H9 (cell line): Measurements from ENCODE around the gene TBC1D8. TPM values are rescaled to one million over a fixed set of nuclear protein-coding genes. Genes with fewer than 3 reads are reported as not detected.

Source experiments
- DNase-seq: peaks from one replicate; pipeline ENCODE4 v3.0.0-alpha.2; 2017
- H2AFZ ChIP-seq: one replicate; pipeline ENCODE4 v1.6.1; 2013; ENCODE audit warnings: mild to moderate bottlenecking, low read length, control low read depth, moderate library complexity
- H2AK5ac ChIP-seq: 2 replicates; pipeline ENCODE4 v1.6.1; 2013; ENCODE audit warnings: low read length, control low read depth, mixed read lengths; ENCODE audit not compliant: insufficient read length
- H2BK120ac ChIP-seq: one replicate; pipeline ENCODE4 v1.6.1; 2013; ENCODE audit warnings: low read depth, mild to moderate bottlenecking, low read length, control low read depth, inconsistent platforms; ENCODE audit not compliant: poor library complexity, severe bottlenecking
- H2BK12ac ChIP-seq: 2 replicates; pipeline ENCODE4 v1.6.1; 2013; ENCODE audit warnings: low read length, control low read depth, mixed read lengths, low read depth; ENCODE audit not compliant: insufficient read length
- H2BK15ac ChIP-seq: 2 replicates; pipeline ENCODE4 v1.6.1; 2013; ENCODE audit warnings: low read depth, low read length, control low read depth
- H2BK20ac ChIP-seq: one replicate; pipeline ENCODE4 v1.6.1; 2013; ENCODE audit warnings: low read depth, mild to moderate bottlenecking, low read length, control low read depth, inconsistent platforms; ENCODE audit not compliant: poor library complexity, severe bottlenecking
- H2BK5ac ChIP-seq: 2 replicates; pipeline ENCODE4 v1.6.1; 2013; ENCODE audit warnings: low read length, control low read depth, mixed read lengths; ENCODE audit not compliant: insufficient read length
- H3K14ac ChIP-seq: 2 replicates; pipeline ENCODE4 v1.6.1; 2013; ENCODE audit warnings: low read length, control low read depth; ENCODE audit not compliant: insufficient read depth
- H3K18ac ChIP-seq: 2 replicates; pipeline ENCODE4 v1.6.1; 2013; ENCODE audit warnings: low read depth, mild to moderate bottlenecking, mixed read lengths, low read length, control low read depth; ENCODE audit not compliant: insufficient read length
- H3K23ac ChIP-seq: 2 replicates; pipeline ENCODE4 v1.6.1; 2013; ENCODE audit warnings: low read length, control low read depth, mixed read lengths, low read depth; ENCODE audit not compliant: insufficient read length
- H3K23me2 ChIP-seq: 2 replicates; pipeline ENCODE4 v1.6.1; 2013; ENCODE audit warnings: low read depth, mild to moderate bottlenecking, mixed read lengths, low read length, control low read depth; ENCODE audit not compliant: insufficient read length, poor library complexity, severe bottlenecking
- H3K27ac ChIP-seq: 2 replicates; pipeline ENCODE4 v1.5.1; 2013; ENCODE audit warnings: low read length, control low read depth, mixed read lengths, low read depth; ENCODE audit not compliant: insufficient read length
- H3K27me3 ChIP-seq: 2 replicates; pipeline ENCODE4 v1.6.1; 2013; ENCODE audit warnings: low read length, control low read depth, inconsistent platforms; ENCODE audit not compliant: insufficient read depth
- H3K4ac ChIP-seq: 2 replicates; pipeline ENCODE4 v1.6.1; 2013; ENCODE audit warnings: low read depth, mild to moderate bottlenecking, control low read depth, inconsistent platforms, low read length, moderate library complexity
- H3K4me1 ChIP-seq: 2 replicates; pipeline ENCODE4 v1.6.1; 2013; ENCODE audit warnings: low read length, control low read depth, inconsistent platforms; ENCODE audit not compliant: insufficient read depth
- H3K4me2 ChIP-seq: 2 replicates; pipeline ENCODE4 v1.6.1; 2013; ENCODE audit warnings: low read length, control low read depth, mixed read lengths; ENCODE audit not compliant: insufficient read length, insufficient read depth
- H3K56ac ChIP-seq: 2 replicates; pipeline ENCODE4 v1.6.1; 2013; ENCODE audit warnings: low read depth, mild to moderate bottlenecking, mixed read lengths, low read length, control low read depth; ENCODE audit not compliant: insufficient read length
- H3K79me1 ChIP-seq: 2 replicates; pipeline ENCODE4 v1.6.1; 2013; ENCODE audit warnings: low read depth, mild to moderate bottlenecking, moderate library complexity, low read length, control low read depth, inconsistent platforms; ENCODE audit not compliant: insufficient read depth, poor library complexity, severe bottlenecking
- H3K79me2 ChIP-seq: 2 replicates; pipeline ENCODE4 v1.6.1; 2013; ENCODE audit warnings: low read length, control low read depth, inconsistent platforms; ENCODE audit not compliant: insufficient read depth
- H3K9ac ChIP-seq: 2 replicates; pipeline ENCODE4 v1.6.1; 2013; ENCODE audit warnings: low read length, control low read depth, mixed read lengths; ENCODE audit not compliant: insufficient read length; ENCODE audit errors: extremely low read depth
- H3K9me3 ChIP-seq: one replicate; pipeline ENCODE4 v1.6.1; 2013; ENCODE audit warnings: low read depth, low read length, inconsistent platforms; ENCODE audit not compliant: control insufficient read depth
- H3T11ph ChIP-seq: one replicate; pipeline ENCODE4 v1.6.1; 2013; ENCODE audit warnings: mild to moderate bottlenecking, low read length, control low read depth, inconsistent platforms
- H4K20me1 ChIP-seq: one replicate; pipeline ENCODE4 v1.6.1; 2013; ENCODE audit not compliant: control insufficient read depth, insufficient read length, insufficient read depth
- H4K5ac ChIP-seq: 2 replicates; pipeline ENCODE4 v1.6.1; 2013; ENCODE audit warnings: low read depth, mild to moderate bottlenecking, mixed read lengths, low read length, control low read depth; ENCODE audit not compliant: insufficient read length
- H4K8ac ChIP-seq: replicated peaks from 2 replicates; pipeline ENCODE4 v1.6.1; 2013; ENCODE audit warnings: low read length, control low read depth, mixed read lengths, low read depth; ENCODE audit not compliant: insufficient read length
- H4K91ac ChIP-seq: 2 replicates; pipeline ENCODE4 v1.6.1; 2013; ENCODE audit warnings: low read depth, mild to moderate bottlenecking, moderate library complexity, mixed read lengths, low read length, control low read depth; ENCODE audit not compliant: insufficient read length
- H3K27ac Mint-ChIP-seq, 3 experiments: 2 replicates in 2 of 3; 3 replicates in 1 of 3; pipeline ENCODE4 v1.8.0; 2020 to 2021; ENCODE audit warnings: mixed read lengths in 3 of 3, mild to moderate bottlenecking in 1 of 3, moderate library complexity in 1 of 3
- H3K27me3 Mint-ChIP-seq: 2 replicates; pipeline ENCODE4 v1.8.0; 2021; ENCODE audit warnings: low read depth, mild to moderate bottlenecking, moderate library complexity, mixed read lengths
- H3K36me3 Mint-ChIP-seq, 3 experiments: 2 replicates in 2 of 3; 3 replicates in 1 of 3; pipeline ENCODE4 v1.8.0; 2020 to 2021; ENCODE audit warnings: low read depth in 3 of 3, mixed read lengths in 3 of 3; ENCODE audit not compliant: insufficient read depth in 1 of 3
- H3K4me1 Mint-ChIP-seq, 2 experiments: 2 replicates each; pipeline ENCODE4 v1.8.0; 2020; ENCODE audit warnings: mixed read lengths in 2 of 2
- H3K4me3 Mint-ChIP-seq, 2 experiments: 2 replicates in 1 of 2; 3 replicates in 1 of 2; pipeline ENCODE4 v1.8.0; 2020 to 2021; ENCODE audit warnings: mild to moderate bottlenecking in 2 of 2, mixed read lengths in 2 of 2, moderate library complexity in 1 of 2
- H3K9me3 Mint-ChIP-seq, 2 experiments: 2 replicates in 1 of 2; 3 replicates in 1 of 2; pipeline ENCODE4 v1.8.0; 2020; ENCODE audit warnings: mild to moderate bottlenecking in 2 of 2, mixed read lengths in 2 of 2, moderate library complexity in 1 of 2
- CTCF ChIP-seq: fragments of 200-600 bp; sonication (generic); conservative IDR thresholded peaks from 3 replicates; pipeline ENCODE4 v1.8.0; 2021; ENCODE audit warnings: antibody characterized with exemption, mild to moderate bottlenecking
- WGBS: extraction: QIAGEN DNeasy Blood & Tissue Kit; methylation state at CpG from one replicate; pipeline ENCODE4 v1.1.7; 2013; ENCODE audit warnings: missing lambda C conversion rate, low lambda C conversion rate, mixed read lengths; ENCODE audit not compliant: insufficient read length; ENCODE audit errors: extremely low coverage; 5-methylcytosine and 5-hydroxymethylcytosine counted together
- total RNA-seq: library from RNA; stranded (reverse); gene quantifications from 2 replicates; pipeline ENCODE4 v1.2.1, GENCODE V29; 2021

TBC1D8 gene
- total RNA-seq, 1 experiment from 2014 or later = 16.6 TPM

DNA sequence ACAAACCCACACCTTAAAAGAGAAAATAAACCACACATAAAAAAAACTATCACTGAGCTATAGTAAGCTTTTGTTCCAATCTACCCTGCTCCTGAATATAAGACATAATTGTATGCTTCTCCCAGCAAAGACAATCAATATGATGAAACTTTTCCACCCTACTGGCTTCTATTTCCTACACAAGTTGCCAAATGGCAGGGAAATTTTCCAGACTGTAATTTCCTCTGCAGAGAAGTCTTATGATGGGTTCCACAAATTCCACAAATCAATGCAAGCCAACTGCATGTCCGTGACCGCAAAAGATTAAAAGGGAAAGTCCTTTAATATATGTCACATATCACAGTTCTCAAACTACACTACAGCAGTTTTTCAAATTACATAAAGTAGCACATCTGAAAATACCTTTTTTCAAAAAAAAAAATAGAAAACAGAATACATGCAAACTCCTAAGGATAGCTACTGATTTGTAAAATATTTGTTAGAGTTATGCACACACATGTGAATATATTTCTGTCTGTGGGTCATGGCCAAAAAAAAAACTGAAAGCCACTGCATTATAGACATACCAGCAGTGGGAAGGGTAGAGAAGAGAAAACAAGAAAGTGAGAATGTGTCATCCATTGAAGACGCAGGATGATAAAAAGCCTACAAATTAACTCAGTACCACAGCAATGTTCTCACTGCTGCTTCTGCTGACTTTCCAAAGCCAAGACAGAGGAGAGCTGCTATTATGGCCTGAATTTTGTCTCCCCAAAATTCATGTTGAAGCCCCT is 87.6 kb downstream of the TBC1D8 start:
- H3K4me2 ChIP-seq = no peak overlapping the region
- no peak overlapping the region for H4K91ac ChIP-seq
- no peak overlapping the region for H2BK12ac ChIP-seq
- H3K9me3 ChIP-seq = no peaks in the 10 kb centered on the region
- no peak for TF ChIP-seq CTCF
- H2BK120ac ChIP-seq = no peak overlapping the region
- no peaks in the 10 kb centered on the region for H3K79me1 ChIP-seq
- H2BK20ac ChIP-seq = no peak overlapping the region
- H2AFZ ChIP-seq = no peak overlapping the region
- peaks cover 2% of the 10 kb centered on the region; the same call in 1 of the 2 replicates for H3K79me2 ChIP-seq
- WGBS = no CpG with 5 or more reads among the region's 3 CpGs
- peaks cover 8 to 10% (median 9%) of the 10 kb centered on the region in 3 experiments; a peak in 6 of 7 replicates for H3K36me3 Mint-ChIP-seq
- no peak overlapping the region for H2AK5ac ChIP-seq
- no peak overlapping the region for H2BK5ac ChIP-seq
- no peak overlapping the region for H3K9ac ChIP-seq
- no peak overlapping the region for H4K5ac ChIP-seq
- no peak overlapping the region for H4K8ac ChIP-seq
- peaks cover 4 to 9% of the 10 kb centered on the region in 2 experiments; a peak in 3 of 4 replicates for H3K4me1 Mint-ChIP-seq
- no peaks in the 10 kb centered on the region for H3K9me3 Mint-ChIP-seq
- no peak for DNase-seq
- no peak overlapping the region for H3K4me3 Mint-ChIP-seq
- H3K27ac ChIP-seq = no peak overlapping the region
- no peak overlapping the region for H2BK15ac ChIP-seq
- H3K14ac ChIP-seq = no peak overlapping the region
- no peaks in the 10 kb centered on the region for H3K23me2 ChIP-seq
- no peaks in the 10 kb centered on the region for H3K27me3 Mint-ChIP-seq
- no peak overlapping the region for H3T11ph ChIP-seq
- H3K23ac ChIP-seq = no peak overlapping the region
- no peak overlapping the region for H3K4ac ChIP-seq
- H3K27me3 ChIP-seq = no peaks in the 10 kb centered on the region
- H3K4me1 ChIP-seq = no peaks in the 10 kb centered on the region
- no peaks in the 10 kb centered on the region for H4K20me1 ChIP-seq
- H3K56ac ChIP-seq = no peak overlapping the region
- H3K18ac ChIP-seq = no peak overlapping the region
- peak overlapping the region in 1 of 3 experiments; percentile 26; a peak in 1 of 7 replicates for H3K27ac Mint-ChIP-seq
